Measurements from ENCODE around the gene ABCA13.
"Not testable (repeated sequence)": the region's sequence is repeated elsewhere in the genome, so short reads cannot be mapped to it uniquely, and the experiment has no call there.

Gene ABCA13

GRCh38 chr7:48177271-48177670 lies 6.0 kb downstream of the ABCA13 start:
- DNase-seq, result no peak

- DNase-seq, result no peak
Observed at GRCh38 chr7:48179496-48180030, 8.3 kb downstream of the ABCA13 start.

DNA sequence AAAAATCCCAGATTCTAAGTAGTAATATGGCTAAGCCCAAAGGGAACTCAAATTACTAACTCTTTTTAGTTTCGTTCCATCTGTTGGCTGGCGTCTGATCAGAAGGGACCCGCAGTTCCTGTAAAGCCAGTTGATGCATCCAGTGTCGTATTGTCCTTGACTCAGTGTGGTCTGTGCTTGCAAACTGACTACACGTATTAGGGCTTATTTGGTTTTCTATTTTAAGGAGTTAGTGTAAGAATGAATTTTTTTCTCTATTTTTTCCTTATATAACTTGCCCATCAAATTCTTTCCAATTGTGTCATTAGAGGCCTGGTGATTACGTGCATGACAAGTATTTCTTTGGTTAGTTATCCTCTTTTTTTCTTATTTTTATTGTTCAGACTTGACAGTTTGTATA lies 9.7 kb downstream of the ABCA13 start:
- no peak for DNase-seq

DNA sequence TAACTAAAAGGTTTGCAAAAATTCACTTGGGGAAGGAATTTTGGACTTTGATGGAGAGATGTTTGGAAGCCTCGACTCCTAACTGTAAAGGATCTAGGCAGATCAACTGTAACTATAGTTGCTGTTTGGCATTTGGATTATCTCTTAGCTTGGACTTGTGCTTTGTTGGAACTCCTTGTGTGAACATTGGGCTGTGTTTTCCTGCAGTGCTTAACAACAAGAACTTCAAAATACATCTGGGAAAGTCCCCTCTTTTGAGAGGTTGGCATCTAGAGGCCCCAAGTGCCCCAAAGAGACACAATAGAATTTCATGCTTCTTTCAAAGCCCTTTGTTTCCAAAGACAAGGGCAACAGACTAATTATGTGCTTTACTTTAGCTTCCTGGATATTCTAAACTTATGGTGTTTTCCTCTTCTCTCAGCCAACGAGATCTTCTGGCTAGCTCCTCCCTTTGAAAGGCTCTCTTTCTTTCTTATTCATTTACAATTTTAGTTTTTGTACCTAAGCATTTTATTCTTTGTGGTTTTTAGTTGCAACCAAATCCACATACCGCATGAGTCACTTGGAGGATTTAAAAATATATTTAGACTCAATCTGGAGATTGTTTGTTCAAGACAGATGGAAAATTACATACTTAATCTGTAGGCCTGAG lies 11.6 kb downstream of the ABCA13 start:
- DNase-seq, result no peak

GRCh38 chr7:48183370-48183743 lies 12.1 kb downstream of the ABCA13 start:
- no peak for DNase-seq

GRCh38 chr7:48183965-48184364 lies 12.7 kb downstream of the ABCA13 start:
- no peak for DNase-seq

DNA sequence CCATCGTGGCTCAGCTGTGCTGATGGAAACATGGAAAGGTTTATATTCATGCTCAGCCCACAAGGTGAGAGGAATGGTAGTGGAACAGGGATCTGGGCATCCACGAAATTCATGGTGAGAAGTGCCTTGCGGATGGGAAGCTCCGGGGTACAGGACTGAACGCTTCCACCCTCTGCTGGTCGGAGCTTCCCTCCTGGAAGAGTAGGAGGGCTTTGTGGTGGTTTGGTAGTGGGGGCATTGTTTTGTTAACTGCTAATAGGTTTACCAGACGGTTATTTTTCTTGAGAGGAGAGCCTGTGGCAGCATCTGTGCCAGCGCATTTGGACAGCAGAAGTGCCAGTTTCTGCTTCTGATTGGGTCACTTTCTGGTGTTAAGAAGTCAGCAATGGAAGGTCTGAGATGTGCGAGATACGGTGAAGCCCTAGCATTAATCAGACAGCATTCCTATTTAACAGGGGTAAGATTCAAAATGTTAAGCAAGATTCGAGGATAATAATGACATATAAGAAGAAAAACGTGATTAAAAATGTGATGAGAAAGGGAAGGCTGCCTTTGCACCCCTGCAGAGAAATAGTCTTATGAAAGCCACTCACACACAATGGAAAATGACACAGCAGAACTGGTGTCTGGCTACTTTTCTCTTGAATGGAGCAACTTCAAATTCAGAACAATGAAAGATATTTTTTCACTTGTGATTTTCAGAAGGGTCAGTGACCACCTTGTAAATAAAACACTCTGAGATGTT lies 17.7 kb downstream of the ABCA13 start:
- no peak for DNase-seq

DNA sequence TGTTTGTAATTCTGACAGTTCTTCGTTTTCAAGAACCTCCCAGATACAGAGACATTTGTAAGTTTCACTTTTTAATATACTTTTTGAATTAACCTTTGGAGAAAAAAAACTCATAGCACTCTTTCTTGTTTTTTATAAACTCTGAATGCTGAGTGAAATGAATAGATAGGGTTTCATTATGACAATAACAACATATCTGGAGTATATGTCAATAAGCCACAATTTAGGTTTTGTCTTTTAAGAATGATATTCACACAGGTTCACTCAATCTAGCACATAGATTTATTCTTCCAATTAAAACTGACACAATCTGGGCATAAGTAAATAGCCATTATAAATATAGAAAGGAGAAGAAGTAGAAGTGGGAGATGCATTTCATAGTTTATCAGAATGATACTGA lies 21.7 kb downstream of the ABCA13 start:
- DNase-seq, result no peak

DNA sequence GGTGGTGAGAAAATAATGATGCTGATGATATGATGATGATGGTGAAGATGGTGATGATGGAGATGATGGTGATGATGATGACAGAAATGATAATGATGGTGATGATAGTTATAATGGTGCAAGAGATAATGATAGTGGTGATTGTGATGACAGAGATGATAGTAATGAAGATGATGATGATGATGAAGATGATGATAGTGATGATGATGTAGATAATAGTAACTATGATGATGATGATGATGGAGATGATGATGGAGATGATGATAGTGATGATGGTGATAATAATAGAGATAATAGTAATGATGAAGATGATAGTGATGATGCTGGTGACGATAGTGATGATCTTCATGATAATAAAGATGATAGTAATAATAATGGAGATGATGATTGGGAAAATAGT lies 22.2 kb downstream of the ABCA13 start:
- no peak for DNase-seq

GRCh38 chr7:48200946-48201589 lies 29.8 kb downstream of the ABCA13 start:
- not testable (repeated sequence) for DNase-seq

GRCh38 chr7:48202916-48203315 lies 31.7 kb downstream of the ABCA13 start:
- not testable (repeated sequence) for DNase-seq

DNA sequence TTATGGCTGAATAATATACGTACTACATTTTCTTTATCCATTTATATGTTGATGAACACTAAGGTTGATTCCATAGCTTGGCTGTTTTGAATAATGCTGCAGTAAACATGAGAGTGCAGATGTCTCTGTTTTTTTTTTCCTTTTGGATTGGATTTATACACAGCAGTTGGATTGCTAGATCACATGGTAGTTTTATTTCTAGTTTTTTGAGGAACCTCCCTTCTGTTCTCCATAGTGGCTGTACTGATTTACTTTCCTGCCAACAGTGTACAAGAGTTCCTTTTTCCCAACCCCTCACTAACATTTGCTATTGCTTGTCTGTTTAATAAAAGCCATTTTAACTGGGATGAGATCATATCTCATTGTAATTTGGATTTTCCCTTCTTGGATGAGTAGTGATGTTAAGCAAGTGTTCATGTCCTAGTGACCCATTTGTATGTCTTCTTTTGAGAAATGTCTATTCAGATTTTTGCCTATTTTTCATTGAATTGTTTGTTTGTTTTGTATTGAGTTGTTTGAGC lies 36.0 kb downstream of the ABCA13 start:
- DNase-seq, result no peak

DNA sequence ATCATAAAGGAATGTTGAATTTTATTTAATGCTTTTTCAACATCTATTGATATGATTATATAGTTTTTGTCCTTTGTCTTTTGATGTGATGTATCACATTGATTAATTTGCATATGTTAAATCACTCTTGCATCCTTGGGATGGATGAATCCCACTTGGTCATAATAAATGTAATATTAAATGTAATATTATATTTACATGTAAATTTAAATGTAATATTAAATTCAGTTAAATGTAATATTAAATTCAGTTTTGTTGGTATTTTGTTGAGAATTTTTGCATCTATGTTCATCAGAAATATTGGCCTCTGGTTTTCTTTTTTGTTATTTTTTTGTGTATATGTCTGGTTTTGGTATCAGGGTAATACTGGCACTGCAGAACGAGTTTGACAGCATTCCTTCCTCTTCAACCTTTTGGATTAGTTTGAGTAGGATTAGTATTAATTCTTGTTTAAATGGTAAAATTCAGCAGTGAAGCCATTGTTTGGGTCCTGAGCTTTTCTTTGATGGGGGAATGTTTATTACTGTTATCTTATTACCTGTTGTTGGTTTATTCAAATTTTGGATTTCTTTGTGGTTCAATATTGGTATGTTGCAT lies 37.8 kb downstream of the ABCA13 start:
- no peak for DNase-seq

- no peak for DNase-seq
Observed at GRCh38 chr7:48213226-48213625, 42.0 kb downstream of the ABCA13 start.

DNA sequence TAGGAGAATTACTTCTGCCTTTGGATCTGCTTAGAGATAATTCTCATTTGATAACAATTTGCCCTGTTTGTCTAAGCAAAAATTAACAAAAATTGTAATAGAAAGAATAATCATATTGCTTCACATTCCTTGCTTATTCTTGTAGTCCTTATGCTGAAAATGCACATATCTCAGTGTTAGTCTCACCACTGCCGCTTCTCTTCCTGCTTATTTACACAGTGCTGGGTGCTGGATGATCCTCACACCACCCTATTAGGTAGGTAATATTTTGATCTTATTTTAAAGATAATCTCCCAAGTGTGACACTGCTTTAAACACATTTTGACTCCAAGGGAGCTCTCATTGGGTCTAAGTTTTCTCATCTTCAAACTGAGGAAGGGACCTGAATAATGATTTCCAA lies 46.0 kb downstream of the ABCA13 start:
- no peak for DNase-seq

DNA sequence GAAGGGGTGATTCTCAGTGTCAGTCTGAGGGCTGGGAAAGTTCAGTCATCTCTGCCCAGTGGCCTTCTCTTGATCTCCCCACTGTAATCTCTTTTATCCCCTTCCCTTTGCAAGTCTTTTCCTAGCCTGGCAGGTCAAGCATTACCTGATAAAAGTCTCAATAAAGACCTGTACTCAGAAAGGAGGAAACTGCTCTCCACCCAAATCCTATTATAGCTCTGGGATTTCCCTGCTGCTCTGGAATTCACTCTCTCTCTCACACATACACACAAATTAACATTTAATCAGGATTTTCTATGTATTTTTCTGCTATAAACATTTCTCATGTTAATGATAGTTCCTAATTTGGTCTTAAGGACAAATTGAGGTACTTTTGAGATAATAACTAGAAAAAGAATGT lies 46.5 kb downstream of the ABCA13 start:
- DNase-seq, result no peak

DNA sequence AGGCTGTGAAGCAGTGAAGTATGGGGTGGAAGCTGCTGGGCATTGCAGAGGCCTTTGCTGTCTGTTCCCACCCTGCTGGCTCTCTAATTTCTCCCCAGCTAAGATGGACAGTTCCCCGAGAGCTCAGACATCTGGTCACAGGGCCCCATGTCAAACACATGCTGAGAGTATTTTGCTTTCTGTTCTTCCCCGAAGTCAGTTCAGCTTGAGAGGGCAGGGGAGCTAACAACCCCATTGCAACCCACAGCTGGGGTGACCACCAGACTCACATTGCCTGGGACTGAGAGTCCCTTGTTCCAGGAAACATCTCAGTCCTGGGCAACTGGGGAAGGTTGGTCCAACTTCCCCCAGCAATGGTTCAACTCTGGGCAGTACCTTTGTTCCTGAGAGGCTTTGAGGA lies 52.8 kb downstream of the ABCA13 start:
- no peak for DNase-seq

DNA sequence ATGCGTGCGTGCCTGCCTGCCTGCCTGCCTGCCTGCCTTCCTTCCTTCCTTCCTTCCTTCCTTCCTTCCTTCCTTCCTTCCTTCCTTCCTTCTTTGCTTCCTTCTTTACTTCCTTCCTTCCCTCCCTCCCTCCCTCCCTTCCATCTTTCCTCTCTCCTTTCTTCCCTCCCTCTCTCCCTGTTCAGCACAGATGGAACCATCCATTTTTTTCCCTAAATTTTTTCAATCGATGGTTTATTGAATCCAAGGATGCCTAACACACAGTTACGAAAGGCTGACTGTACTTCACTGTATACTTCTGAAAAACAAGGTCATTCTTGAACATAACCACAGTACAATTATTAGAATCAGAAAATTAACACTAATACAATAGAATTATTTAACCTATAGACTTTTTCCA lies 53.8 kb downstream of the ABCA13 start:
- no peak for DNase-seq

DNA sequence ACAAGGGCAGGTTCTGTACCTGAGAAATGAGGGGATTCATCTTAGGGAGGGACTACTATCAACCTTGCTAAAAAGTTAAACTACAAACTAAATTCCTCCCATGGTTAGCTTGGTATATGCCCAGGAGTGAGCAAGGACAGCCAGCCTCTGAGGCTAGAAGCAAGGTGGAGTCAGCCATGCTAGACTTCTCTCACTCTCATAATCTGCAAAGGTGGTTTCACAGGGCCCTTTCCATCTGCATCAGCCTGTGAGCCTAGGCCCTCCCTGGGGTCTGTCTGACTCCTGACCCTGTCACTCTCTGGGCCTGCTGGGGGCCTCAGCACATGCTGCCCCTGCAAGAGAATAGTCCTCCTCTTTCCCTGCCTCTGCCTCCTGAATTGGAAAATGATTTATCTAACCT lies 66.1 kb downstream of the ABCA13 start:
- DNase-seq, result no peak

DNA sequence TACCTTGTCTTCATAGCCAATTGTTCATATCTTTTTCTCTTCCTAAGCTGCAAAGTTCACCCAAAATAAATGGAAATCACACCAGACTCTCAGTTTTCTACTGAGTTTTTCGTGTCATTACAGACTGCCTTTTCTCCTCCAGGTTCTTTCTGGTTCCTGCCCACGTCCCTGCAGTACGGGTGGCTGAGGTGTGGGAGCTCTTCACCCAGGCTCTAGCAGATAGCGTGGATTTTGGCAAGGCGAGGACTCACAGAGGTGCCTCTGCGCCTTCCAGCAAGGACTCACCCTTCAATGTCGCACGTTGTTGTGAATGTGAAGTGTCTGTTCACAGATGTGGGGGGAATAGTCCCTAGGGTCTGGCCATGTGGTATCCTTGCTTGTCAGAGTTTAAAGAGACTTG lies 71.6 kb downstream of the ABCA13 start:
- no peak for DNase-seq

DNA sequence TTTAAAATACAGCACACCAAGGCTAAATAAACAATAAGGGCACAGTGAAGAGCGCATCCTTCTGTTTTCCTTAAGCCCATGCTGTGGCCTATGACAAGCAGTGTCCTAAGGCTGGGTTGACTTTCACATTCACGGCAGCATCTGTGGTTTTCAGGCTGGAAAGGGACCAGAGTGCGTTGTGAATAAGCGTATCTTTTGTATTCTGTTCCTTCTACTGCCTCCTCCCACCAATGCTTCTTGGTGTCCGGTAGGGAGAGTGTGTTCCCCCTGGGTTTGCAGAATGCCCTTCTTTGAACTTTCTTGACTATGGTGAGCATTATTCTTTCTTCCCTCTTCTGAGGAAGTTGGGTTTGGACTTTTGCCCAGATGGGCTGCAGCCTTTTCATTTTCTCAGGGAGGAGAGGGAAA lies 73.6 kb downstream of the ABCA13 start:
- DNase-seq, result no peak

- no peak for DNase-seq
Observed at GRCh38 chr7:48245751-48246472, 74.7 kb downstream of the ABCA13 start.

GRCh38 chr7:48249166-48249565 lies 77.9 kb downstream of the ABCA13 start:
- no peak for DNase-seq
